ENCODE results near the gene TMEM123.

GRCh38 chr11:102401905-102402304, 50.7 kb downstream of the TMEM123 start:
- TF ChIP-seq POLR2AphosphoS5 (IDR thresholded peaks at IDR 0.05; ENCODE audit: low read depth, low read length) (no peak), POLR2A (IDR thresholded peaks at IDR 0.05; ENCODE audit: low read depth, low read length) (no peak), TAF1 (IDR thresholded peaks at IDR 0.05; ENCODE audit: low read depth, low read length) (no peak), SPI1 (IDR thresholded peaks at IDR 0.05; ENCODE audit: low read depth, low read length) (no peak), PAX5 (IDR thresholded peaks at IDR 0.05; ENCODE audit: insufficient read depth, low read length, severe bottlenecking) (no peak)

Measured in GM12891 (cell line).